Duodenal mucosa (tissue), 2 donors: ENCODE results near the gene EPS8L3.
"Not testable (repeated sequence)": the region's sequence is repeated elsewhere in the genome, so short reads cannot be mapped to it uniquely, and the experiment has no call there.

ENCODE experiments used
- H3K27ac ChIP-seq: one replicate; pipeline ENCODE4 v1.7.0; 2013; ENCODE audit warnings: low read depth, low read length
- H3K27me3 ChIP-seq, 2 donors: one replicate each; pipeline ENCODE4 v1.7.0; 2013; ENCODE audit warnings: low read length in 2 of 2, control low read depth in 1 of 2; ENCODE audit not compliant: insufficient read depth in 2 of 2, control insufficient read depth in 1 of 2
- H3K36me3 ChIP-seq, 2 donors: one replicate each; pipeline ENCODE4 v1.7.0; 2013; ENCODE audit warnings: low read length in 2 of 2, control low read depth in 1 of 2; ENCODE audit not compliant: insufficient read depth in 2 of 2, control insufficient read depth in 1 of 2
- H3K4me1 ChIP-seq, 2 donors: one replicate each; pipeline ENCODE4 v1.7.0; 2013; ENCODE audit warnings: low read length in 2 of 2, control low read depth in 1 of 2; ENCODE audit not compliant: insufficient read depth in 2 of 2, control insufficient read depth in 1 of 2
- H3K4me3 ChIP-seq, 2 donors: one replicate each; pipeline ENCODE4 v1.7.0; 2013; ENCODE audit warnings: low read length in 2 of 2, low read depth in 1 of 2
- H3K9ac ChIP-seq, 2 donors: one replicate each; pipeline ENCODE4 v1.7.0; 2013; ENCODE audit warnings: low read length in 2 of 2, low read depth in 1 of 2
- H3K9me3 ChIP-seq, 2 donors: one replicate each; pipeline ENCODE4 v1.7.0; 2013; ENCODE audit warnings: low read length in 2 of 2, control low read depth in 1 of 2; ENCODE audit not compliant: control insufficient read depth in 1 of 2

The EPS8L3 gene

GRCh38 chr1:109802901-109803561 lies 39.3 kb upstream of the EPS8L3 start:
- Histone ChIP-seq H3K4me1 (peaks cover 10 to 23% of the 10 kb centered on the region in 2 donors), H3K9ac (no peak overlapping the region), H3K27me3 (no peaks in the 10 kb centered on the region), H3K4me3 (no peak overlapping the region), H3K36me3 (no peaks in the 10 kb centered on the region), H3K27ac (peak overlapping the region; percentile 13), H3K9me3 (no peaks in the 10 kb centered on the region)

DNA sequence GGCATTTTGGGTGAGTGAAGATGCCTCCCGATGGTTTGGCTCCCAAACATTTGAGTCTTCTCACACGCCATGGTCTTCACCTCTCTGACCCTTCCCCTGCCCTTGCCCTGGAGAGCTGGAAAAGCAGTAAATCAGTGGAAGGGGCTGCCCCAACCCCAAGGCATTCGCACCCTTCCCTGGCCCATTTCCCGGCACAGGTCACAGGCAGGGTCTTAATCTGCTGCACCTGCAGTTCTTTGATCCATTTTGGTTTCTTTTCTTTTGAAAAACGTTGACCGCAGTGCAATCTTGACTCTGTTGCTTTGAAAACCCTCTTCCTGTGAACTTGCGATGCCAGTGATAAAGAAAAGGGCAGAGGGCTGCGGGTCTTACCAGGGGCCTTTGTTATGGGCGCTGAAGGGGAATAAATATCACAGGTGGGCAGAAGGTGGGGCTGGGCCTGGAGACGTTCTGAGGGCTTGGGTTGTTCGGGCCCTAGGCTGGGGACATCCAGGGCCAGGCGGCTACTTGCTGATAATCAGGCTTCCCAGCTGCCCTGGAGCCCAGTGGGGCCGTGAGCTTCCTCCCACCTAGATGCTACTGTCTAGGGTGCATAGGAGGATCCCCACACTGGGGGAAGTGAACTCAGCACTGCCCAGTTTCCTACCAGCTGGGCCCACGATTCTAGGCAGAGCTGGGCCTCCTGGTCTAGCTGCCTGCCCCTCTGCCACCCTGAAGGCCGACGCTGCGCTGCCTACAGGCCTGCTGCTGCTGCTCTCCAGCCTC lies 38.6 kb upstream of the EPS8L3 start:
- no peak overlapping the region for H3K9ac ChIP-seq
- H3K9me3 ChIP-seq, result no peaks in the 10 kb centered on the region
- H3K4me1 ChIP-seq, result peaks cover 16 to 30% of the 10 kb centered on the region in 2 donors
- no peaks in the 10 kb centered on the region for H3K36me3 ChIP-seq
- H3K27ac ChIP-seq, result peak overlapping the region; percentile 13
- no peaks in the 10 kb centered on the region for H3K27me3 ChIP-seq
- no peak overlapping the region for H3K4me3 ChIP-seq

DNA sequence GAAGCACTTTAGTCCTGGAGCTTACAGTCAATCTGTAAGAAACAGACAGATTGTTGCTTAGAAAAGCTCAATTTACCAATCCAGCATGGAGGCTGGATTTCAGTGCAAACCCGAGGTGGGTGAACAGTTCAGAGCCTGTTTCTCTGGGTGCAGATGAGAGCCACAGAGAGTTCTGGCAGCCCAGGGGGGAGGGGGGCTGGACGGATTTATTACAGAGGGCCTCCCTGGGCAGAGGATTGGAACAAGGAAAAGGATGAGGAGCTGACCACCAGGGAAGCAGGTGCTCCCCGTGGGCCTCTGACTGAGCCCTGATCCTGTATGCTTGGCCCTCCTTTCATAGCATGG lies 38.0 kb upstream of the EPS8L3 start:
- Histone ChIP-seq H3K36me3 (no peaks in the 10 kb centered on the region), H3K9ac (no peak overlapping the region), H3K4me3 (no peak overlapping the region), H3K27ac (no peak overlapping the region), H3K4me1 (peaks cover 21 to 35% of the 10 kb centered on the region in 2 donors), H3K9me3 (no peaks in the 10 kb centered on the region), H3K27me3 (no peaks in the 10 kb centered on the region)

DNA sequence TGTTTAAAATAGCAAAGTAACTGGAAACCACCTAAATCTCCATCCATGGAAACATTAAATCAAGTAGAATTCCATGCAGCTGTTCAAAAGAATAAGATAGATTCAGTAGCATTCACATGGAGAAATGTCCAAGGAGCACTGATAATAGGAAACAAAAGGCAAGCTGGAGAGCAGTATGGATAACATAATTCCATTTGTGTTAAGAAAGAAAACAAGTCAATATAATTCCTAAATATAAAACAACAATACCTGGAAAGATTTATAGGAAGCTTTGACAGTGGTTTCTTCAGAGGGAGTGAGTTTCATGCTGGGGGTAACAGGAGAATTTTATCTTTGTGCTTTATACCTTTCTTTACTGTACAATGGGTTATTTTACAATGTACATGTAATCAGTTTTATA lies 36.6 kb upstream of the EPS8L3 start:
- Histone ChIP-seq H3K27ac (no peak overlapping the region), H3K27me3 (no peaks in the 10 kb centered on the region), H3K36me3 (no peaks in the 10 kb centered on the region), H3K4me1 (peaks cover 26 to 41% of the 10 kb centered on the region in 2 donors), H3K9me3 (no peaks in the 10 kb centered on the region), H3K9ac (no peak overlapping the region), H3K4me3 (no peak overlapping the region)

DNA sequence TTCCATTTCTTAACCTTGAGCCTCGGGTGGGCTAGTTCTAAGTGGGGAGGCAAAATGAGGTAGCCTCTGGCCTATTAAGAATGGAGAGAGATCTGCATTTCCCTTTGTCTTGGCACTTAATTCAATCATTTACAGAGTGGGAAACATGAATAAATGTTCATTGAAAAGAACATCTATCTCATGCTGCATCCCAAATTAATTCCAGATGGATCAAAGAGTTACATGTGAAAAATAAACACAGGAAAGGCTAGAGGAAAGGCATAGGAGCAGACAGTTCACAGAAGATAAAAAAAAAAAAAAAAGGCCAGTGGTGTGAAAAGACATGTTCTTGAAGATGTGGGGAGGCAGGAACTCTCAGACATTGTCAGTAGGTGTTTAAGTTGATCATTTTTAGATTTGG lies 35.7 kb upstream of the EPS8L3 start:
- Histone ChIP-seq H3K9me3 (no peaks in the 10 kb centered on the region), H3K36me3 (no peaks in the 10 kb centered on the region), H3K27ac (no peak overlapping the region), H3K4me3 (no peak overlapping the region), H3K27me3 (no peaks in the 10 kb centered on the region), H3K4me1 (peaks cover 35 to 49% of the 10 kb centered on the region in 2 donors), H3K9ac (no peak overlapping the region)

DNA sequence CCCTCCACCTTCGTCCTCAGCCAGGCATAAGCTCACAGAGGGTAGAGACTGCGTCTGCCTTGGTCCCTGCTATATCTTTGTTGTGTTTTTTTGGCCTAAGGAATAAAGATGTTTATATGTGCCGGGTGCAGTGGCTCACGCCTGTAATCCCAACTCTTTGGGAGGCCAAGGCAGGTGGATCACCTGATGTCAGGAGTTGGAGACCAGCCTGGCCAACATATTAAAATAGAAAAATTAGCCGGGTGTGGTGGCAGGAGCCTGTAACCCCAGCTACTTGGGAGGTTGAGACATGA lies 33.5 kb upstream of the EPS8L3 start:
- H3K9ac ChIP-seq, H3K27ac ChIP-seq: not testable (repeated sequence)

DNA sequence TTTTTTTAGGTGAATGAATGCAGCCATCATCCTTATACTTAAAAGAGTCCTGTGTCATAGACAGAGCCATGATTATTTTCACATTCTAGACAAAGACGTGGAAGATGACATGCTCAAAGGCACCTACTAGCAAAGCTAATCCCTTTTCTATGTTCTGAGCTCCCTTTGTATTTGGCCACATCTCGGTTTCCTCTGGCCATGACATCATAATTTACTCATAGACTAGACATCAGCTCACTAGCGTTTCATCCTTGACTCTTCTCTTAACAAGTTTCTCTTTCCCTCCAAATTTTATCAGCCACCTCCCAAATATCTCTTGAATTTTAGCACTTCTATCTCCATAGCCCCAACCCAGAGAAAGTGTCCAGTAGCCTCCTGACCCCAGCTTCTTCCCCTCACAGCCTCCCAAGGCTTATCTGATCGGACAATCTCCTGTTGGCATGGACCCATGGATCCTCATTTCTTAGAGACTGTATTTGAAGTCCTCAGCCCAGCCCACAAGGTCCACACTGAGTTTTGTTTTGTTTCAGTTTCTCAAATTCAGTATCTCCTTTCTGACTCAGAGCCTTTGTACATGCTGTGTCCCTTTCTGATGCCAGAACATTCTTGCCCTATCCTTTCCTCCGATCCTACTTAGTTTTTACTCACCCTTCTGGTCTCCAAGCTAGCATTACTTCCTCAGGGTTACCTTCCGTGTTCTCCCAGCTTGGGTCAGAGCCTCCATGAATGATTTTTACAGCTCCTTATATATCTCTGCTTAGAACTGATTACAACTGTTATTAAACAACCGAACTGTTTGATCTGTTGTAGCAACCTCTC lies 33.0 kb upstream of the EPS8L3 start:
- peak overlapping the region; percentile 16 to 50 for H3K4me3 ChIP-seq
- peak overlapping the region in 1 of 2 donors; percentile 47 for H3K9ac ChIP-seq
- peaks cover 52 to 60% of the 10 kb centered on the region in 2 donors for H3K4me1 ChIP-seq
- no peak overlapping the region for H3K27ac ChIP-seq
- no peaks in the 10 kb centered on the region for H3K36me3 ChIP-seq
- H3K9me3 ChIP-seq, result no peaks in the 10 kb centered on the region
- H3K27me3 ChIP-seq, result no peaks in the 10 kb centered on the region

More for the DNA sequence above, 33.5 kb upstream of the EPS8L3 start:
- not testable (repeated sequence) for H3K27me3 ChIP-seq, H3K4me3 ChIP-seq, H3K9me3 ChIP-seq, H3K36me3 ChIP-seq
- H3K4me1 ChIP-seq, result peaks cover 47 to 54% of the 10 kb centered on the region in 2 donors

DNA sequence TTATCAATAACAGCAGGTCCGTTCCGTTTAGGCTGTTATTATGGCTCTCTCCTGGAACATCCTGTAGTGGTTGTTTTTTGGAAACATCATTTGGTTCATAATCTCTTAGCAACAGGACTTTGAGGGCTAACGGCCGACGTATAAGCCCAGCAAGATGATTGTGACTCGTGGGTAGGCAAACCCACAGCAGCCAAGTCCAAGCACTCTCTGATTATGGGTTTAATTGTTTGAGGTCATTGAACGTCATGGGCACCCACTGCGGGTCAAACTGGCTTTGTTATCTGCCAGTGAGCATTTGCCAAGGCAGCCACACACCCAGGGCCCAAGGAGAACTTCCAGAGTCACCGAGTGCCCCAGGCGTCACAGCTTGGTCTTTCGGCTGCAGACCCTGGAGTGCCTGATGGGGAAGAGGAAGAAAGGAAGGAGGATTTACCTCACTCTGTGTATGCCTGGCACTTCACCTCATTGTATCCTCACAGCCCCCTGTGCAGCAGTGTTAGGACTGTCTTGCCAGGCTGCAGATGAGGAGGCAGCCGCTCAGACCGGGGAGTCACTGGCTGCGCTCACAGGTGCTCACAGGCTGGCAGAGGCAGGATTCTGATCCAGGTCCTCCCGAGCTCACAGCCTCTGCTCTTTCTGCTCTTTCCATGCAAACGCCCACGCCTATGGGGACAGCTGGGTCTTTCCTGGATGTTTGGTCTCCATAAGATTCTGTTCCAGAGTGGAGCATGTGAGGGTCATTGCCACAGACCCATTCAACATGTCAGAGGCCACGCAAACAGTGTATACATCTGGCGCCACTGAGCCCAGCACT lies 30.8 kb upstream of the EPS8L3 start:
- Histone ChIP-seq H3K4me3 (peak overlapping the region in 1 of 2 donors; percentile 29), H3K9ac (peak overlapping the region; percentile 13 to 21), H3K27me3 (no peaks in the 10 kb centered on the region), H3K27ac (peak overlapping the region; percentile 36), H3K9me3 (no peaks in the 10 kb centered on the region), H3K4me1 (peaks cover 65 to 79% of the 10 kb centered on the region in 2 donors), H3K36me3 (no peaks in the 10 kb centered on the region)

- H3K9ac ChIP-seq, result peak overlapping the region; percentile 21 to 27
- H3K36me3 ChIP-seq, result no peaks in the 10 kb centered on the region
- H3K4me1 ChIP-seq, result peaks cover 67 to 85% of the 10 kb centered on the region in 2 donors
- no peaks in the 10 kb centered on the region for H3K9me3 ChIP-seq
- peak overlapping the region; percentile 35 for H3K27ac ChIP-seq
- peak overlapping the region; percentile 13 to 29 for H3K4me3 ChIP-seq
- no peaks in the 10 kb centered on the region for H3K27me3 ChIP-seq
These were observed 30.0 kb upstream of the EPS8L3 start for GRCh38 chr1:109793486-109794318.
